Muscle layer of colon (tissue), 2 donors: ENCODE measurements around the gene RELN.

Source experiments
- H3K27ac ChIP-seq: one replicate; pipeline ENCODE4 v1.7.0; 2013; ENCODE audit warnings: low read depth, mild to moderate bottlenecking, low read length, moderate library complexity
- H3K27me3 ChIP-seq, 2 donors: one replicate each; pipeline ENCODE4 v1.7.0; 2013; ENCODE audit warnings: low read length in 2 of 2, mild to moderate bottlenecking in 2 of 2; ENCODE audit not compliant: insufficient read depth in 2 of 2, control insufficient read depth in 1 of 2
- H3K36me3 ChIP-seq: one replicate; pipeline ENCODE4 v1.7.0; 2013; ENCODE audit warnings: mild to moderate bottlenecking, low read length; ENCODE audit not compliant: insufficient read depth
- H3K4me1 ChIP-seq: one replicate; pipeline ENCODE4 v1.7.0; 2013; ENCODE audit warnings: mild to moderate bottlenecking, low read length; ENCODE audit not compliant: insufficient read depth
- H3K4me3 ChIP-seq, 2 donors: one replicate each; pipeline ENCODE4 v1.7.0; 2013; ENCODE audit warnings: low read length in 2 of 2, low read depth in 1 of 2, mild to moderate bottlenecking in 1 of 2, moderate library complexity in 1 of 2
- H3K9ac ChIP-seq: one replicate; pipeline ENCODE4 v1.7.0; 2013; ENCODE audit warnings: low read length
- H3K9me3 ChIP-seq: one replicate; pipeline ENCODE4 v1.7.0; 2013; ENCODE audit warnings: mild to moderate bottlenecking, low read length
- donor health status: abdominal sarcoma.
- donor health status: Adenocarcinoma of cecum.

Gene RELN

GRCh38 chr7:103569621-103570305, 419.7 kb downstream of the RELN start:
- H3K36me3 ChIP-seq = no peaks in the 10 kb centered on the region
- no peaks in the 10 kb centered on the region for H3K9me3 ChIP-seq
- H3K9ac ChIP-seq = no peak overlapping the region
- H3K4me1 ChIP-seq = no peaks in the 10 kb centered on the region
- H3K4me3 ChIP-seq = no peak overlapping the region
- no peak overlapping the region for H3K27ac ChIP-seq
- no peaks in the 10 kb centered on the region for H3K27me3 ChIP-seq

DNA sequence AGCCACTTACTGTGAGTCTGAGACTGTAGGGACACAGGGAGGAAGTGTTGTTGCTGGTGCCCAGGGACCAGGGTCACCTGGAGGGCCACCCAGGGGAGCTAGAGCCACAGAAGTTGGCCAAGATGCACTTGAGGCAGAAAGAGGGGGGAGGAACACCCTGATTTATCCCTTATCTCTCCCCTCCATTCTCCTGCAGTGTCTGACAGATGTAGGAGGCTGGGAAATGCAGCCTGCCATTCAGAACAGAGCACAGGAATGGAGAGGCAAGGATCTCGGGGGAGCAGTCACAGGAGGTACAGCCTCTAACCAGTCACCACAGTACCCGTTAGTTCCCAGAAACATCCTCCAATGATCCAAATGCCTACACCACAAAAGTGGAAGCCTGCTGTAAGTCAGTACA, 425.0 kb downstream of the RELN start:
- H3K9ac ChIP-seq = no peak overlapping the region
- H3K27ac ChIP-seq = no peak overlapping the region
- no peaks in the 10 kb centered on the region for H3K4me1 ChIP-seq
- no peaks in the 10 kb centered on the region for H3K36me3 ChIP-seq
- no peaks in the 10 kb centered on the region for H3K27me3 ChIP-seq
- no peaks in the 10 kb centered on the region for H3K9me3 ChIP-seq
- no peak overlapping the region for H3K4me3 ChIP-seq

DNA sequence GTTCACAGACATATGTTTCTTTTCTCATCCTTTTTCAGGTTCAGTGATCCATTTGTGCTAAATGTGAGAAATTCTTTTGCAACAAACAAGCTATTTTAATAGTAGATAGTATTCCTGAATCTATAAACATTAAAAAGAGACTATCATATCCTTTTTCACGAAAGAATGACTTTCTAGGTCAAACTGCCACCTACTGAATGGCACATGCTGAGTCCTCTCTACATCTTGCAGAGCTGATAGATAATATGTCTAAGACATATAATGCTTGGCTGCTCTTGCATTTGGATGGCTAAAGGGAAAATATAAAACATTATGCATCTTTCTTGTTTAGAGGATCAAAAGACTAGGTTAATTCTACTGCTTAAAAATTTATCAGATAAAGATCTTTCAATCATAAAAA, 429.3 kb downstream of the RELN start:
- Histone ChIP-seq H3K27ac (no peak overlapping the region), H3K9me3 (no peaks in the 10 kb centered on the region), H3K4me3 (no peak overlapping the region), H3K9ac (no peak overlapping the region), H3K4me1 (no peaks in the 10 kb centered on the region), H3K27me3 (no peaks in the 10 kb centered on the region), H3K36me3 (no peaks in the 10 kb centered on the region)

DNA sequence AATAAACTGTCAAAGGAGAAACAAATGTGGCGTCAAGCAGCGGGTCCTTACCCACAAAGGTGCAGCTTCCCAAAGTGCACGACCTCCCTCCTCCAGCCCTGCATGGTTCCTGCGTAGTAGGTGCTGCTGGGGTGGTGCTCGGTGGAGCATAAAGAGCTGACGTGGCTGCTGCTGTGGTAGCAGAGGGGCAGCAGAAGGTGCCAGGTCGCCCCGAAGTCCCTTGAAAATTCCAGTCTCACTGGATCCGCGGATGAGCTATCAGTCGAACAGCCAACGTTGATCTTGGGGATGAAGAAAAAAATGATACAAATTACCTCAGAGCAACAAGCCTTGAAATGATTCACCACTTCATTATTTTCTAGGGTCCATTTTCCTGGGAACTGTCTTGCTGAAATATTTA, 438.4 kb downstream of the RELN start:
- H3K4me1 ChIP-seq = no peaks in the 10 kb centered on the region
- H3K9me3 ChIP-seq = no peaks in the 10 kb centered on the region
- no peaks in the 10 kb centered on the region for H3K36me3 ChIP-seq
- no peak overlapping the region for H3K9ac ChIP-seq
- no peak overlapping the region for H3K27ac ChIP-seq
- no peak overlapping the region for H3K4me3 ChIP-seq
- no peaks in the 10 kb centered on the region for H3K27me3 ChIP-seq

GRCh38 chr7:103549786-103550185, 439.7 kb downstream of the RELN start:
- H3K36me3 ChIP-seq = no peaks in the 10 kb centered on the region
- H3K27ac ChIP-seq = no peak overlapping the region
- H3K9me3 ChIP-seq = no peaks in the 10 kb centered on the region
- H3K9ac ChIP-seq = no peak overlapping the region
- H3K4me3 ChIP-seq = no peak overlapping the region
- no peaks in the 10 kb centered on the region for H3K4me1 ChIP-seq
- H3K27me3 ChIP-seq = no peaks in the 10 kb centered on the region

DNA sequence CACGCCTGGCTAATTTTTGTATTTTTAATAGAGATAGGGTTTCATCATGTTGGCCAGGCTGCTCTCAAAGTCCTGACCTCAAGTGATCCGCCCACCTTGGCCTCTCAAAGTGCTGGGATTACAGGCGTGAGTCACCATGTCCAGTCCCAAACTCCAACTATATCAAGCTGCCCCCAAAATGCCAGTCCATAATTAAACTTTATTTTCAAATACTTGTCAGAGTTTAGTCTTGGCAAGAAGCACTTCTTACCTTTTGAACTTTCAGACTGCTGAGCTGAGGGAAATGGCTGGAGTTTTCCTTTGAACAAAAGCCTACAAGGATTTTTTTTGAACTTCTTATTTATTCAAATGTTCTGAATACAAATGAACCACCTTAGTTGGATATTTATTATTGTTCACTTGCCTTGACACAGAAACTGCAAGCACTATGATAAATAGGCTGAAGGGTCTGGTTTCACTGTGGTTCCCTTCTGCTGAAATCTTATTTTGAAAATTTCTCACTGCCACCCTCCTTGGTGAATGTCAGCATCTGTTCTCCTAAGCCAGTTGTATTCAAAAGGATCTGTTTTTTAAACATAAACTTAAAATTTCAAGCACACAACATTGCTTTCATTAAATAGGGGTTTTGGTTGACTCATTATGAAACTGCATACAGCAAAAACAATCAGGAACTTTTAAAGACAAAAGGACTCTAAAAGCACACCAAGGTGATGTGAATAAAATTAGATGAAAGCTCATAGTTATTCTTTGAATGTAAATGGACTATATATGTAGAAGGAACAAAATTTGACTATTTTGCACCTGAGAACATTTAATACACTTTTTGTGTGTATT, 441.8 kb downstream of the RELN start:
- H3K9ac ChIP-seq = no peak overlapping the region
- no peaks in the 10 kb centered on the region for H3K27me3 ChIP-seq
- no peaks in the 10 kb centered on the region for H3K9me3 ChIP-seq
- no peaks in the 10 kb centered on the region for H3K4me1 ChIP-seq
- H3K4me3 ChIP-seq = no peak overlapping the region
- no peak overlapping the region for H3K27ac ChIP-seq
- H3K36me3 ChIP-seq = no peaks in the 10 kb centered on the region

GRCh38 chr7:103542470-103542869, 447.0 kb downstream of the RELN start:
- Histone ChIP-seq H3K4me1 (peaks cover 6% of the 10 kb centered on the region), H3K36me3 (no peaks in the 10 kb centered on the region), H3K9ac (no peak overlapping the region), H3K9me3 (no peaks in the 10 kb centered on the region), H3K4me3 (no peak overlapping the region), H3K27ac (no peak overlapping the region), H3K27me3 (no peaks in the 10 kb centered on the region)

DNA sequence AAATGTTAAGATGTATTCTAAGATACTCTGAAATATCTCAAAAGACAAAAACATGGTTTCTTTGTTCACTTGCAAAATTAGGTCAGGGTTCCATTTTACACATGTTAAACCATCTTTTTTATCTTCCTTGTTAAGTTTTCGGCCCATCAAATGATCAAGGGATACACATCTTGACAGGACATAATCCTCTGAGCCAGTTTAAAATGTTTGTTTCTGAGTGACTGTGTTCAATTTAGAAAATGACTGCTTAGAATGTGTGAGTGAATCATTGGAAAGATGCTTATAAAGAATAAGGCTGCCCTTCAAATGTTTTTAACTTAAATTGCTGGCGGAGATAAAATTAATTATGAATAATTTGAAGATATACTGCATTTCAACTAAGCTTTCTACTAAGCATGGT, 447.5 kb downstream of the RELN start:
- Histone ChIP-seq H3K9ac (no peak overlapping the region), H3K27me3 (no peaks in the 10 kb centered on the region), H3K9me3 (no peaks in the 10 kb centered on the region), H3K4me1 (peaks cover 6% of the 10 kb centered on the region), H3K4me3 (no peak overlapping the region), H3K27ac (no peak overlapping the region), H3K36me3 (no peaks in the 10 kb centered on the region)

DNA sequence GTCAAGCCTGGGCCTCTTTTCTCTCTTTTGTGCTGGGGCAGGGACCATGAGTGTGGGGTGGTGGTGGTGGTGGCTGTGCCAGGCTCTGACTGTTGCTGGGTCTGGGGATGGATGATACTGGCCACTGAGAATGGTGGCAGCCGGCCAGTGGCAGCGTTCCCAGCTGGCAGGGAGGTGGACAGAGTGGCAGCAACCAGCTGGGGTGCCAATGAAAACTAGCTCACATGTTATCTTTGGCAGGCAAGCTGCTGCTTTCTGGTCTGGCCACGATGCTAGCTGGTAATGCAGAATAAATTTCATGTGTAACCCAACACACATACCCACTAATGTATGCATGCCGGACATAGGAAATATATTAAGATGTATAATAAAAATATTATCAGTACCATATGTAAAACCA, 448.4 kb downstream of the RELN start:
- Histone ChIP-seq H3K9ac (no peak overlapping the region), H3K36me3 (no peaks in the 10 kb centered on the region), H3K4me1 (peaks cover 6% of the 10 kb centered on the region), H3K27ac (no peak overlapping the region), H3K4me3 (no peak overlapping the region), H3K9me3 (no peaks in the 10 kb centered on the region), H3K27me3 (no peaks in the 10 kb centered on the region)

DNA sequence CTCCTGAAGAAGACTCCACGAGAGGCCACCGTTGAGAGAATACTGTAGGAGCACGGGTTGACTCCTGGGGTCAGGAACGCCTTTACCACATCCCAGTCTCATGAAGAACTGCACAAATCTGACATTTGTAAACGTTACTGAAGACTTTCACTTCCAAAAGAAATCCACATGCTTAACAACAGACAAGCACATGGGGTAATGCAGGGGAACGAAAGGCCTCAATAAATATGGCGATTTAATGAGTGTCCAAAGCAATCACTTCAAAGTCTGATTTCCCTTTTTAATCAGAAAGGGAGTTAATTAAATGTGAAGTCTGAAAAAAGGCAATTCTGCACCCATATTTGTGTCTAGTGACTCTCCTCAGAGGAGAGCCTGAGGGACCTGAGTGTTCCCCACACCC, 449.1 kb downstream of the RELN start:
- no peak overlapping the region for H3K27ac ChIP-seq

DNA sequence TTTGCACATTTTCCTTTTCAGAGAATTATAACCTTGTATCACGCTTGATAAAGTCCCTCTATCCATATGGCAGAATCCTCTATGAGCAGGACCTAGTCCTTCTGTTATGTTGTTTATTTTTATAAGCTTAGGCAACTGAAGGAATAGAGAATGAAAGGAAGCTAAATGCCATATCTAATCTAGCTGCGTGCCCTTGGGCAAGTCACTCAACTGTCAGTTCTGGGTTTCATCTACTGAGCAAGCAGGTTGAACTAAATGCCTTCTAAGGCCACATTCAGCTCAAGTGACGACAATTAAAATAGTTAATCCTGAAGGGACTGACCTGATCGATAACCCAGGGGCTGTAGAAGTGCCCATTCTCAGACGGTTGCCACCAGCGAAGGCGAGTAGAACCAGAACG, 449.6 kb downstream of the RELN start:
- H3K27me3 ChIP-seq = no peaks in the 10 kb centered on the region
- H3K27ac ChIP-seq = no peak overlapping the region
- H3K4me3 ChIP-seq = no peak overlapping the region
- H3K36me3 ChIP-seq = no peaks in the 10 kb centered on the region
- no peak overlapping the region for H3K9ac ChIP-seq
- H3K4me1 ChIP-seq = peaks cover 6% of the 10 kb centered on the region
- H3K9me3 ChIP-seq = no peaks in the 10 kb centered on the region

More for the DNA sequence above, 449.1 kb downstream of the RELN start:
- H3K4me3 ChIP-seq = no peak overlapping the region
- peaks cover 6% of the 10 kb centered on the region for H3K4me1 ChIP-seq
- no peaks in the 10 kb centered on the region for H3K9me3 ChIP-seq
- no peaks in the 10 kb centered on the region for H3K36me3 ChIP-seq
- H3K27me3 ChIP-seq = no peaks in the 10 kb centered on the region
- no peak overlapping the region for H3K9ac ChIP-seq
